Stomach (tissue), 4 donors: ENCODE data around the gene TADA2B.

Experiments
- POLR2A ChIP-seq, 4 donors: fragments of 450-650 bp; IDR thresholded peaks; one replicate each; pipeline ENCODE4 v1.6.1; 2016; ENCODE audit warnings: antibody characterized with exemption in 4 of 4, control low read depth in 2 of 4, mild to moderate bottlenecking in 1 of 4, moderate library complexity in 1 of 4
- TF ChIP-seq, protein P1 (sequence below), 7 experiments: fragments of 450-650 bp in 4 of 7; fragments of 200-600 bp in 3 of 7; sonication (generic) in 3 of 7; IDR thresholded peaks; one replicate each; pipeline ENCODE4 v1.5.1; 2016 to 2019; ENCODE audit warnings: antibody characterized with exemption in 7 of 7, control low read depth in 2 of 7, mild to moderate bottlenecking in 1 of 7

GRCh38 chr4:7073526-7074390 is 30.6 kb downstream of the TADA2B start:
- TF ChIP-seq POLR2A (IDR thresholded peaks at IDR 0.05): no peak
- TF ChIP-seq, protein P1, sequence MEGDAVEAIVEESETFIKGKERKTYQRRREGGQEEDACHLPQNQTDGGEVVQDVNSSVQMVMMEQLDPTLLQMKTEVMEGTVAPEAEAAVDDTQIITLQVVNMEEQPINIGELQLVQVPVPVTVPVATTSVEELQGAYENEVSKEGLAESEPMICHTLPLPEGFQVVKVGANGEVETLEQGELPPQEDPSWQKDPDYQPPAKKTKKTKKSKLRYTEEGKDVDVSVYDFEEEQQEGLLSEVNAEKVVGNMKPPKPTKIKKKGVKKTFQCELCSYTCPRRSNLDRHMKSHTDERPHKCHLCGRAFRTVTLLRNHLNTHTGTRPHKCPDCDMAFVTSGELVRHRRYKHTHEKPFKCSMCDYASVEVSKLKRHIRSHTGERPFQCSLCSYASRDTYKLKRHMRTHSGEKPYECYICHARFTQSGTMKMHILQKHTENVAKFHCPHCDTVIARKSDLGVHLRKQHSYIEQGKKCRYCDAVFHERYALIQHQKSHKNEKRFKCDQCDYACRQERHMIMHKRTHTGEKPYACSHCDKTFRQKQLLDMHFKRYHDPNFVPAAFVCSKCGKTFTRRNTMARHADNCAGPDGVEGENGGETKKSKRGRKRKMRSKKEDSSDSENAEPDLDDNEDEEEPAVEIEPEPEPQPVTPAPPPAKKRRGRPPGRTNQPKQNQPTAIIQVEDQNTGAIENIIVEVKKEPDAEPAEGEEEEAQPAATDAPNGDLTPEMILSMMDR (IDR thresholded peaks at IDR 0.05): no peak
